Hematopoietic multipotent progenitor cell treated with erythropoietin and hydrocortisone succinate and interleukin-3 and kit ligand, for 8 days (in vitro differentiated cells): ENCODE results near the gene EXOC4.

Experiments used
- DNase-seq: peaks from one replicate; pipeline ENCODE4 v3.0.0-alpha.2; 2015

The EXOC4 gene

DNA sequence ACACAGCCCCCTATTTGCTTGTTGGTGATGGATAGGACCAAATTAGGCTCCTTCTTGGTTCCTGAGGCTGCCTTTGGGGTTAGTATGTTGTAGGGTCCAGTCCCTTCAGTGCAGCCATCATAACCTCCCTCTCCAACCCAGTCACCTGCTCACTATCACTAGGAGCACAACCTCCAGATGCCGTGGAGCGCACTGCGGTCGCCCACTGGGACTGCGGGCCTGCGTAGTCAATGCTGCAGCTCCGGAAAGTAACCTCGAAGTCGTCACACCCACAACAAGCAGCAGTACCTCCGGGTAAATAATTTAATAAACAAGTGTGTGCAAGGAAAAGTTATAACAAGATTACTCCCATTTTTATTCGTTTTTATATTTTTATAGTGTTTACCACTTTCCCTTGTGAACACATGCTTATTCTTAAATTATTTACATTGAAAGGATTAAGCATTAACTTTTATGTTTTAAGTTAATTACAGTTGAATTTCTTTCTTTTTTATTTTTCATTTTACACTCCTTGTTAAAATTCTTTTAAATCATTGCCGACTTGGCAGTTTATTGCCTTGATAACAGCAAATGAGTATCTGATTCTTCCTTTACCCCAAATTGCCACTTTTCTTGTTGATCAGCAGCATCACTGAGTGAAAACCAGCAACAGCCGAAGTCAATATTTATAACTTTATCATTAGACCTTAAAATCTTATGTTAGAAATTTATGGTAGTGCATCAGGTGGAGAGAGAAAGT is 474.8 kb downstream of the EXOC4 start:
- no peak for DNase-seq

DNA sequence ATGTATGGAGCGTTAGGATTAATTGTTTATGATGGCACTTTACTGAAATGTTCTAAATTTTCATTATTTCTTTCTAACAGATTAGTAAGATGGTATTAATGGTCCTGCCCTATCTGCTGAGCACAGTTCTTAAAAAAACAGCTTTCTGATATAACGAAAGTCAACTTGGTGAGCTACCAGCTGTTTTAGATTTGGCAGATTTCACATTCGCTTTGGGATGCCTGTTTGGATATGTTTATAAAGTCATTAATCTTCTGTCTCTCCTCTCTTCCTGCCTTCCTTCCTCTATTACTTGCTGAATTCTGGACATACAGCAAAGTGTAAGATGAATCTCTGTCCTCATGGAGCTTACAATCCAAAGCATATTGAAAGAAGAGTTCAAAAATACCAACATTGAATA is 477.5 kb downstream of the EXOC4 start:
- no peak for DNase-seq

DNA sequence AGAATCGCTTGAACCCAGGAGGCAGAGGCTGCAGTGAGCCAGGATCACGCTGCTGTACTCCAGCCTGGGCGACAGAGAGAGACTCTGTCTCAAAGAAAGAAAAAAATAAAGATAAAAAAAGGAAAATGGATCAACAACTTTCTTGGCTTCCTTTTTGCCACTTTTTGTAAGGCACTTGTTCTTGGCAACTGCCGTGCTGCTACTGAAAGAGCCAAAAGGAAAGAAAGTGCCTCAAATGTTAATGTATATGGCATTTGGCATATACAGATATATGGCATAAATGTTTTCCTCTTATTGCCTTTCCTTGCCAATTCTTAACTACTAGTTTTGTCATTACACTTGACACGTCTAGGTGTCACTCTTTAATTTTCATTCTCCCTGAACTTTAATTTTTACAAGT is 480.5 kb downstream of the EXOC4 start:
- DNase-seq: no peak

DNA sequence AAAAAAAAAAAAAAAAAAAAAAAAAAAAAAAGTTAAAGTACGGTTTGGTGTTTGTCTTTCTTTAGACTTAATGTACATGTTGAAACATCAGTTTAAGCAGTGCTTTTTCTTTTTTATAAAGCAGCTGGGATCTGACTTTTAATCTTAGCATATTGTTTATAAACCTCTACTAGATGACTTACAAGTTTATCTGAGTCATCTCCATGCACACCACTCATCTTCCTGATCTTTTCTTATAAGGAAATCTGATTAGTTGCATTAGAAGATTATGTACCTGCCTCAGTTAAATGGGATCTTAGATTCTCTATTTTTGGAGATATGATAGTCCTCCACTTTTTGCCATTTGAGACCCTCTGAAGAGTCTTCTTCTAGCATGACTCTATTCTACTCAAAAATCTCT is 482.3 kb downstream of the EXOC4 start:
- no peak for DNase-seq

DNA sequence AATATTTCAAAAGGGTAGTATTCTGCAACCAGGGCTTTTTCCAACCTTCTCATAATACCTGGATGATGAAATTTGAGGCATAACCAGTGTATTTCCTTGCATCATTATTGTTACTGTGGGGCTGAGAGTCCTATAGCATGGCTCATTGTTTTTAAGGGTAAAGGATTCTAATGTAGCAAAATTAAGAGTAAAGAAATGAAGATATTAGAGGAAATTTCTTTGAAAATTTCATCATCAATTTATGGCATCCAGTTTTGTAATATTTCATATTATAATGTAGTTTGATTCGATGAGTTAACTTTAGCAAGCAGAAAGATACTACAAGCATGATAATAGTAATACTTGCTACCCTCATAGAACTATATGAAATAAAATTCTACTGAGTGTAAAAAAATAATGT is 486.9 kb downstream of the EXOC4 start:
- no peak for DNase-seq

DNA sequence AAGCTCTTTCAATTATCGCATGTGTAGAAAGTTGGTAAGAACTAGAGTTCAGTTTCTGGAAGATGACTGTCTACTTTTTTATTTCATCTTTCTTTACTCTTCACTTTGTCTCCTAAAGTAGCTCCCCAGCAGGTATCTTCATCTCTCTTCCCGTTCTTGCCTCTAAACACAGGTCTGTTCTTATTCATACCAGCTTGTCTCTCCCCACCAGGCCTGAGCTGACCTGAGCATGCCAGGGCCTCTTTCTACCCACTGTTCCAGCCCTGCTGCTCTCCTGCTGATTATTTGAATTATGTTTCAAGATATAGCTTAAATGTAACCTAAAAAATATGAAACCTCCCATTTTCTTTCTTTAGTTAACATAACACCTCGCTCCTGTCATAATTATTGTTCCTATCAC is 488.2 kb downstream of the EXOC4 start:
- no peak for DNase-seq

DNA sequence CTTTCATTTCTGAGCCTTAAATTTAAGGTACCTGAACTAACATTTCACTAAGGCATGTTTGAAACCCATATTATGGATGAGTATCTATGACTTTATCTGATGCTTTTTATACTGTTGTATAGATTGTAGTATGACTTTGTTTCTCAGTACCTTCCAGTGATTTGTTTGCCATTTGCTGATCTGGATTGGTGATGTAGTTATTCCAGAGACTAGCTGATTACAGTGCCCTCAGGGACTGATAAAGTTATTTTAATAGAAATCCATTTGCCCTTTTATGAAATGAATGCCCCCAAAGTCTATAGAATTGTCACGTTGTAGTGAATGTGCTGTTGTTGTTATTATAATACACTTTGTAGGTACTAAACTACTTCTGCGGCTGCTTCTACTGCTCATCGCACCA is 488.8 kb downstream of the EXOC4 start:
- DNase-seq: no peak

DNA sequence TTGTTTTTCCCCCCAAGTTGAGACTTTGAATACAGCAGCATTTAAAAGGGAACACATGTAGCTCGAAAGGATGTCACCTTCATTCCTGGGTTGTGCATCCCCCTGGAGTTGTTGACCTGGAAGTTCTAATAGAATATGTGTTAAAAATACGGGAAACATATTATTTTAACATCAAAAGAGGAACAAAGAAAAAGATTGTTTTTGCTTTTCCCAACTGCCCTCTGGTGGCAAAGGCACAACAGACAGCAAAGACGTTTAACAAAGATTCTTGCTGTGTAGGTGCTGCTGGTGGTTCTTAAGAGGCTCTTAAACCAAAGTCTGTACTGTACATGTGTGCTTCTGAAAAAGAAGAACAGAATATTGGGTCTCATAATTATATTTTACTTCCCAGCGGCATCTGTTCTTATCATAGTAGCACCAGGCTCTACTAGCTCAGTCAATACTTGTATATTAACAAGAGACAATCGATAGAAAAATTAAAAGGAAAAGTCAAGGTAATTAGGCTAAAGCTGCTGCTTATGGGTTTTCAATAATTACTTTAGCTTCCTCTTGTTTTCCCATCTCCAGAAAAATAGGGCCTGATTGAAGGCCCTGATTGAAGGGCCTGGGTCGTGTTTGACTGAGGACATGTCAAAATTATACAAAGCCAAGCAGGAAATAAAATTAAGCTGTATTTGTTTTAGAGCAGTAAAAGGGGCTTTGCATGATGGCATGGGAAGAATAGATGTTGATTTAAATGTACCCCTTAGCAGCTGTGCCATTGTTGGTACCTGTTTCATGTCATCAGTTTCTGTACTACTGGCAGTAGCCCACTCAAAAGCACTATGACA is 490.0 kb downstream of the EXOC4 start:
- DNase-seq: peak; percentile 19

DNA sequence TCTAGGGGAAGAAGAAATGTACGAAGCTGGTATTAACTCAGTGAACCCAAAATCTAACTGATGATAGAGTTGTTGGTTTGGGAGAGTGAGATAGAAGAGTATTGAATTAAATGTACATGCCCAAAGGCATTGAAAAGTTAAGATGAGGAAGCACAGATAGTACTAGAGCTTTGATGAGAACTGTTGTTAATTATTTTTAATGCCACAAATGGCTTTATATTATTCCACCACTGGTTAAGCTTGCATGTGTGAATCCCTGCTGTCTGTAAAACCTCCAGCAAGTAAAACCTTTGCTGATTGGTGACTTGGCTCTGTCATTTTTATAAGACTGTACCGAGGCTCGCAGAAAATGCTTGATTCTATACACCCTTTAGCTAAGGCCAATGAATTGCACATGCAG is 491.6 kb downstream of the EXOC4 start:
- no peak for DNase-seq

DNA sequence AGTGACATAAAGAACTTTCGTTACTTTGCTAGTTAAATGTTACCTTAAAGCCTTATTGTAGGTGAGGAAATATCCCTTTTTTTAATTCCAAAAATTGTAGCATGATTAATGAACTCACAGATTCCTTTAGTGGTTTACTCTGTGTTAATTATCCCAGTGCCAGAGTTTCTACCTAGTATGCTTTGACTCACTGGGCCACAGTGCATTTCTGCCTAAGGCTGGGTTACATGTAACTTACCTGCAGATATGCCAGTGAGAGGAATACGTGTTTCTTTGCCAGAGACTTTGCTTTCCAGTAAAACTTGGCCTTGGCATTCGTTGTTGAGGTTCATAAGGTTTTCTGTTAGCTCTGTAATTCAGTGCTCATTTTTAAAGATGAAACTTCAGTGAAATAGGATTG is 493.4 kb downstream of the EXOC4 start:
- DNase-seq: no peak

DNA sequence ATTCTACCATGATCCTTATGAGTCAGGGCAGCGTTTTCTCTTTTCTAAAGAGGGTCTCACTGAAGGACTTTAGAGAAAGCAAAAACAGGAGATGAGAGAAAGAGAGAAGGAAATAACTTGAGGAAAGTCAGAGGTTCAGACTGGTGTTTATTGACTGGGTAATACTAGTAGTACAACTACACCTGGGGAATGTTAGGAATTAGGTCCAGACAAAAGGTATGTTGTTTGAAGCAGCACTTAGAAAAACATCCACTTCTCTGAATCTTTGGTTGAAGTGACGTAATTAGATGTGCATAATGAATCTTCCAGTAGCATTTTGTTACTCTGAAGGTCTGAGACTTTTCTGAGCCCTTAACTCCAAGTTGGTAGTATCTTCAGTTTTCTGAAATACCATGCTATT is 494.0 kb downstream of the EXOC4 start:
- DNase-seq: no peak

DNA sequence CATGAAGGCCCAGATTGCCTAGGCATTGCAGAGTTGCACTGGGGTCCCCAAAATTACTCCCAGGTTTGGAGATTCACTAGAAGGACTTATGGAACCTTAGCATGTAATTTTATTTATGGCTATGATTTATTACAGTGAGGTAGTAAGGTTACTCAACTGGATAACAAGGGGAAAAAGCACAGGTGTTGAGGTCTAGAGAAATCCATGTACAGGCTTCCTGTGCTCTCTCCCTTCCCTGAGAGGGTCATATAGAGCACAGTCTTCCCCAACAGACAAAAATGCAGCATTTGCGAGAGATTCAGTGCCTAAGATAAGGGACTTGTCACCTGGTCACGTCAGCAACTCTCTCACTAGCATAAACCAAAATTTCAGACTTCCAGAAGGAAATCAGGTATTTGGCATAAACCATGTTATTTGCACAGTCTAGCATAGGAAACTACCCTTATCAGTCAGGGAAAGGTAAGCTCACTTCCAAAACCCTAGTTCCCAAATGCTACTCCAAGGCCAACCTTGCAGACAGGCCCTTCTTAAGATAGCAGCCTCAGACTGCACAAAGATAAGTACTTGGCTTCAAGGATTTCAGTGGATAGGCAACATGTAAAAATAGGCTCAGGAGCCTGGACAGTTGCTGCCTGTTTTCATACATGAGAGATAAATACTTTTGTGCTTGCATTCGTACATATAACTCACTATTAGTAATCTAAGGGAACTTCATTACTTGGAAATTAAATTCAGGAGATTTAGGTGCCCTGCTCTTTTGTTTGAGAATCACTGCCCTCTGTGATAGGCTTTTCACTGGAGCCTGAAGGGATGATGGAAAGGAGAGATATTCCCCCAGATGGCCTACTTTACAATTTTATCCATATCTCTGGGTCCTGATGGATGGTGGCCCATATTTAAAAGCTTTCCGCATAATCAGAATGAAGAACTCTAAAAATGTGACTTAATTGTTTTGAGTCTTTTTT is 495.8 kb downstream of the EXOC4 start:
- no peak for DNase-seq

DNA sequence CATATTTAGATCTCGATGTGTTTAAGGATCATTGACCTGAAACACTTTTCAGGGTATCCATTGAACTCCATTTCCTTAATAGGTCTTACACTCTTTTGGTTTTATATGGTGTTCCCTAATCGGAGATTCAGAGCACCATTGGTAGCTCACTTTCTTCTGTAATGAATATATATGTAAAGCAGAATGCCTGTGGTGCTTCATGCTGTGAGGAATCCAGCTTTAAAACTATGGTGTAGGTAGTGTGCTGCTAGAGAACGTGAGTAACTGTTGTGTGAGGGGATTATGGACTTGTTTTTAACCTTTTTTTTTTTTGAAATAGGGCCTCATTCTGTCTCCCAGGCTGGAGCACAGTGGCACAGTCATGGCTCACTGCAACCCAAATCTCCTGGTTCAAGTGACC is 497.4 kb downstream of the EXOC4 start:
- DNase-seq: no peak

DNA sequence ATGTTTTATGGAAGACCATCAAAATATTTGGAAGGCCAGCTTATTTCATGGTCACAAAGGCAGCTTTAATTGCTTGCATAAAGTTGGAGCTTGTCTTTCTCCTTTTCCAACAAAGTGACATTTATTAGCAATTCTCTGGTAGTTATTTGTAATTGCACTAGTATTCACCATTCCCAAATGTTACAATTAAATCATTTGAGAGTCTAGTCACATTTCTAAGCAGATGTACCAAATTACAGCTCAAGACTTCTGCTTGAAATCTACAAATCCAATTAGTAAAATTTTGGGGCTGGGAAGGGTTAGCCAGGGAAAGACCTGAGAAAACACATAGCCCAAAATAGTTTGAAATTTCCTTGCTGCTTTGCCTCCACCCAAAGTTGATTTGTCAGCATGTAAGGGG is 498.2 kb downstream of the EXOC4 start:
- DNase-seq: no peak

DNA sequence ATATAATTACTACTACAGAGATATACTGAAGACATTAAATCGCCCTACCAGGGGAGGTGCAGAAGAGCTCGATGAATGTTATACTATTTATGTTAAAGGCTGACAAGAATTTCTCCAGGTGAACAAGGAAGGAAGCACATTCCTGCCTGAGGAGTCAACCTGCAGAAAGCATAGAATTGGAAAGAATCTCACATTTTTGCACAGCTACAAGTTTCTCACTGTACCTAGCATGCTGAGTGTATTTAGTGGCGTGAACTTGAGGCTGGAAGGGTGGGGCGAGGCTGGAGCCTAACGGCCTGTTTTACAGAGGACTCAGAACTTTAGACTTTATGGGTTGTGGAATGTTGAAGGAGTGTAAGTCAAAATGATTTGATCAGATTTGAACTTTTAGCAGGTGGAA is 500.6 kb downstream of the EXOC4 start:
- no peak for DNase-seq

DNA sequence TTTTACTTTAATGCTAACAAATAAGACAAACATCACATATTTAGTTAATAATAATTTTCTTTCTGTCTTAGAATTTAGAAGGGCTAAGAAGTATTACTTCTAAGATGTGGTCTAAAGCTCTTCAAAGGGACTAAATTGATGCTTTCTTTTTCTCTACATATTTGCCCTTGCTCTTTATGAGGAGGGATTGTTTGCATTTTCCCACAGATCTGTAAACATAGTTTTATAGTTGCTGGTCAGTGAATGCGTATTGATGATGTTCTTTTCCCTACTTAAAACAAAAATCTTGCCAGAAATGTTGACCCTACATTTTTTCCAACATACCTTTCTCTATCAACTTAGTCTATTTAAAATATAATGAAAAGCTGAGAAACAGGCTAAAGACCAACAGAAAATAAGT is 501.8 kb downstream of the EXOC4 start:
- DNase-seq: no peak

DNA sequence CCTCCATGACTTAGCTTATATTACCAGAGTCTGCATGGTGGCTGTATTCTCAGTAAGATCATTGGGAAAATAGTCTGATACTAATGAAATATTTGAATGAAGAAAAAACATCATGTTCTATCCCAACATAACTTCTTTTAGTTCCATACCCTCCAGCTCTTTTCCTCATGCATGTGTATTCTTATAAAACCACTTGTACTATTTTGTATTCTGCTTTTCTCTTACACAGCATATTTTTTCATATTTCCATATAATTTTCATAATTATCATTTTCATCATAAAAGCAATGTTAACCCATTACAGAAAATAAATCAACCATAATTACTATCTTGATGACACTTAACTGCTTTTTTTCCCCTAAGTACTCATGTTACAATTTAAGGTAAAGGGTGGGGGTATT is 503.0 kb downstream of the EXOC4 start:
- DNase-seq: no peak

DNA sequence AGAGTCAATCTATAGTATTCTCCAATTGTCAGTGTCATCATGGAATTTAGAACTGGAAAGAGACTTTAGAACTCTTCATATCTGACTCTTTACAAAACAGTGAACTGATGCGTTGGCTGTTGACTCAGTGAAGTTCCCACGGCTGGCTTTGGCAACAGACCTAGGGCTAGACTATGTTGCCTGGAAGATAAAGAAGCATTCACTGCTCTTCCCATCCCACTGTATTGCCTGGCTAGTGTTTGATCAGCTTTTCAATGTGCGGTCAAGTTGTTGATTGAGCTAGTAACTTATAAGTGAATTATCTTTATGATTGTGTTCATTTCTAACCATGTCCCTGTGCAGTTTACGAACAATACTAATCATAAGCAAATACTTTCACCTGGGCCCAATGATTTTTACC is 508.6 kb downstream of the EXOC4 start:
- no peak for DNase-seq

DNA sequence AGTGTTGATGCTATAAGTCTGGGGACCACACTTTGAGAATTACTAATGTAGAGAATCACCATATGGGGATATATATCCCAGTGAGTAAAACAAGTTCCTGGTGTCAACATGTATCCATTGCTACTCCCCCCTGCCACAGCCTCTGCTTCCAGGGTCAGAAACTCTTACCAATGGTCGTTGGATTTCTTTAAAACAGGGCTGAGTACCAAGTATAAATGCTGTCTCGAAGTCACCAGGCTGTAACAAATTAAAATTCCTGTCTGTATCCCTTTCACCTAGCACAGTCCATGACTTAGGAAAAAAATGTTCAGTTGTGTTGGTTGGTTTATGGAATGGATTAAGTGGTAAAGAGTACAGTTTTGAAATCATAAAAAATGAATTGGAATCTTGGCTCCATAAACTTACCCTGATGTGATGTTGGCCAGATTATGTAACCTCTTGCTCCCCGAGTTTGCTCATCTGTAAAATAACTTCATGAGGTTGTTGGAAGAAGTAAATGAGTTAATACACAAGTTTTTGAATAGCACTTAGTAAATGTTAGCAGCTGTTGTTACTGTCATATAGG is 510.3 kb downstream of the EXOC4 start:
- no peak for DNase-seq

DNA sequence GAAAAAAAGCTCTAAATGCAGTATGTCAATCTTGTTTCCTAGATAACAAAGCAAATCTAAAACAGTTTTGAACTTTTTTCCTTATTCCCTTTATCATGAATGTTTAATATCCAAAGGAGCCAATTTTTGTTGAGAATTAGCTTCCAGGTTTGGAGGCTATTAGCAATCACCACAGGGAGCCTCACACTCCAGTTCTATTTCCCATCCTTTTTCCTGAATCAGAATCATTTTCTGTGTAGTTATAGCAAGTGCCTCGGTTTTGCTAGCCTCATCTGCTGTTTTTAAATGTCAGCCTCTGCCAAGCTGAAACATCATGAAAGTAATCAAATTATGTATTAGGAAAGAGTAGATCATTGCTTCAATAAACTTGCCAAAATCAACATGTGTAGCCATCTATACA is 516.8 kb downstream of the EXOC4 start:
- DNase-seq: no peak

DNA sequence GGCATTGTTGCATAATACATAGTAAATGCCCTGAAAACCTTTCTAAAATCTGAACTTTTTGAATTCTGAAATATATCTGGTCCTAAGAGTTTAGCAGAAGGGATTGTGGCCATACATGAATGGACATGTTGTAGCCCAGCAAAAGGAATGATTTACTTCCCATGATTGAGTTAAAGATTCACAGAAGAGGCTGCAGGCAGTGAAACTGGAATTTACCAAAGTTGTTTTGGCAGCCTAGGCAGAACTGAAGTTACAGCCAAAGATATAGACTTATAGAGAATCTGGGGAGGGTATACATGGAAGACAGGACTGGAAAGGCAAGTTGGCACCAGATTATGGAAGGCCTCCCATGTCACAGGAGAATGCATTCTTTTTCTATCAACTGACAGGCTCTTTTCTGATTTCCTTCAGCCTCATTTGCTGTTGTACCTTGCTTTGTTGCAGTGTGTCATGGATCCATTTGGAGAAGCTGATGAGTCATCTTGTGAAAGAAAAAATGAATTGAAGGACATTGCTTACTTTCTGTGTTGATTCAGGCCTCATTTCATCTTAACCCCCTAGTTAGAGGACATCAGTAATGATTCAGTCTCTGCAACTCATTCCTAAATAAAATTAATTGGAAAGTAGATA is 518.1 kb downstream of the EXOC4 start:
- DNase-seq: no peak

DNA sequence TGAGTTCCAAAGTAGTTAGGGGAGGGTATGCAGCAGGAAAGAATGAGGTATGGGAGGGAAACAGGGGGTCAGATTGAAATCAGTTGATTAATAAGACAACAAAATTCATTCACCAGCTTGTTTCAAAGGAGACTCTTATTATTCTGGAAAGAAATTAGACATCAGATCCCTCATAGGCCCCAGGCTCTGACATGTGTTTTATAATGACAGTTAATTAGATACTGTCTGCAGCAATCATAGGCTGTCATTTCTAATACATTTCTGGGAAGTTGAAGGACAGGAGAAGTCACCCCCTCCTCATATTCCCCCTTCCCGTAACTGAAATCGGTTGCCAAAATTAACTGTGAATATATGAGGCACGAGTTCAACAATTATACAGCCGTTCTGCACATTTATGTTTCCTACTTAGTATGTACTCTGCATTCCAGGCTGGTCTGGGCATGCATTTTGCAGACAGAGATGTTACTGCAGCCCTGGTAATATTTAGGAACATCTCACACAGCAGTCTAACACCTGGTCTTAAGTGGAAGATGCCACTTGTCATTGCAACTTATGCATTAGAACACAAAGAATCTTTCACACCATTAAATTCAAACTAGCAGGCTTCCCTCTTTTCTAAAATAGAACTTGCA is 519.0 kb downstream of the EXOC4 start:
- DNase-seq: no peak
